ENCODE data around the gene KRT25. TPM values are rescaled to one million over a fixed set of nuclear protein-coding genes. Genes with fewer than 3 reads are reported as not detected.

Gene KRT25
- total and polyA plus RNA-seq, 2 donors (not counting 3 experiments of a cell fraction or from before 2014, with no cell fraction given): not detected

GRCh38 chr17:40734018-40734417 is 21.1 kb downstream of the KRT25 start:
- Histone ChIP-seq H3K27me3 (ENCODE audit: control insufficient read depth in 2 of 2, insufficient read depth in 2 of 2, low read length in 2 of 2) (peaks cover 4 to 7% of the 10 kb centered on the region in 2 experiments), H3K79me2 (ENCODE audit: control insufficient read depth, insufficient read depth, low read length) (no peaks in the 10 kb centered on the region), H2AFZ (ENCODE audit: low read depth, low read length) (no peak overlapping the region), H3K4me2 (ENCODE audit: insufficient read depth, low read length) (no peak overlapping the region), H3K4me1 (ENCODE audit: control insufficient read depth, extremely low read depth, insufficient read depth, low read length) (no peaks in the 10 kb centered on the region), H3K27ac (ENCODE audit: insufficient read depth, low read depth, low read length) (no peak overlapping the region), H3K36me3 (ENCODE audit: control insufficient read depth in 2 of 2, extremely low read depth in 1 of 2, insufficient read depth in 2 of 2, low read length in 2 of 2) (no peaks in the 10 kb centered on the region), H3K9me1 (replicated peaks; ENCODE audit: control insufficient read depth, extremely low read depth, insufficient read depth, low read length) (no peaks in the 10 kb centered on the region), H4K20me1 (replicated peaks; ENCODE audit: control insufficient read depth, extremely low read depth, insufficient read depth, low read length) (no peaks in the 10 kb centered on the region), H3K9me3 (replicated peaks; ENCODE audit: control insufficient read depth, insufficient read depth, low read length) (no peaks in the 10 kb centered on the region), H3K9ac (replicated peaks; ENCODE audit: extremely low read depth, insufficient read depth, low read length) (no peak overlapping the region), H3K4me3 (replicated peaks in 1 of 3; ENCODE audit: insufficient read depth in 1 of 3, low read depth in 1 of 3, low read length in 3 of 3) (no peak overlapping the region)
- intact Hi-C loops (cut with micrococcal nuclease): no loop called here
- dilution Hi-C loops (cut with MboI; ENCODE audit: extremely low pct_ligation_motif_present, low sequenced_read_pairs): no loop called here
- TF ChIP-seq JUN (IDR thresholded peaks at IDR 0.05; ENCODE audit: borderline replicate concordance, insufficient read depth, insufficient read length, low read depth): no peak
- no peak for TF ChIP-seq MYC (IDR thresholded peaks at IDR 0.05; ENCODE audit: low read depth, low read length)
- POLR2A ChIA-PET: no interaction called here
- FAIRE-seq (no peak), DNase-seq (ENCODE audit: low read depth, low spot score) (no peak)
- BruUV-seq (replicated peaks): no TSS peak
- CTCF ChIA-PET: interaction anchor here (0.9 kb wide), 1 partner anchor 10 kb away, joined by 6 read pairs; no protein-coding TSS in a partner anchor

- DNase-seq (ENCODE audit: low read depth, low spot score): no peak
- Histone ChIP-seq H3K9me1 (replicated peaks; ENCODE audit: control insufficient read depth, extremely low read depth, insufficient read depth, low read length) (no peaks in the 10 kb centered on the region), H3K9me3 (replicated peaks; ENCODE audit: control insufficient read depth, insufficient read depth, low read length) (no peaks in the 10 kb centered on the region), H3K4me1 (ENCODE audit: control insufficient read depth, extremely low read depth, insufficient read depth, low read length) (no peaks in the 10 kb centered on the region), H4K20me1 (replicated peaks; ENCODE audit: control insufficient read depth, extremely low read depth, insufficient read depth, low read length) (no peaks in the 10 kb centered on the region), H2AFZ (ENCODE audit: low read depth, low read length) (no peak overlapping the region), H3K9ac (replicated peaks; ENCODE audit: extremely low read depth, insufficient read depth, low read length) (no peak overlapping the region), H3K4me3 (replicated peaks in 1 of 3; ENCODE audit: insufficient read depth in 1 of 3, low read depth in 1 of 3, low read length in 3 of 3) (no peak overlapping the region), H3K27me3 (ENCODE audit: control insufficient read depth in 2 of 2, insufficient read depth in 2 of 2, low read length in 2 of 2) (peaks cover 4 to 7% of the 10 kb centered on the region in 2 experiments), H3K4me2 (ENCODE audit: insufficient read depth, low read length) (no peak overlapping the region), H3K27ac (ENCODE audit: insufficient read depth, low read depth, low read length) (no peak overlapping the region), H3K79me2 (ENCODE audit: control insufficient read depth, insufficient read depth, low read length) (no peaks in the 10 kb centered on the region), H3K36me3 (ENCODE audit: control insufficient read depth in 2 of 2, extremely low read depth in 1 of 2, insufficient read depth in 2 of 2, low read length in 2 of 2) (no peaks in the 10 kb centered on the region)
- CTCF ChIA-PET: interaction anchor here (1.4 to 1.5 kb wide), 2 partner anchors 8 to 26 kb away, joined by 4 read pairs; no protein-coding TSS in a partner anchor
- POLR2A ChIA-PET: no interaction called here
- dilution Hi-C loops (cut with MboI; ENCODE audit: extremely low pct_ligation_motif_present, low sequenced_read_pairs) (no loop called here), intact Hi-C loops (cut with micrococcal nuclease) (no loop called here)
- FAIRE-seq: no peak
- TF ChIP-seq EZH2 (IDR thresholded peaks at IDR 0.05; ENCODE audit: borderline replicate concordance, low read depth, low read length, severe bottlenecking) (no peak), MYC (IDR thresholded peaks at IDR 0.05; ENCODE audit: low read depth, low read length) (no peak), POLR2A (IDR thresholded peaks at IDR 0.05; ENCODE audit: low read depth, low read length) (no peak), CTCF (IDR thresholded peaks at IDR 0.05; ENCODE audit: extremely low read depth in 1 of 2, insufficient read depth in 1 of 2, low read depth in 1 of 2, low read length in 2 of 2) (no peak)
- no TSS peak for BruUV-seq (replicated peaks)
Observed at GRCh38 chr17:40730970-40731369, 24.2 kb downstream of the KRT25 start.

All from endothelial cell of umbilical vein (primary cell).